ENCODE measurements around the gene HECTD1. TPM values are rescaled to one million over a fixed set of nuclear protein-coding genes. Genes with fewer than 3 reads are reported as not detected.

Gene HECTD1
- total and polyA plus RNA-seq, 9 of the 15 experiments (the other 6 are each of a cell fraction or from before 2014, with no cell fraction given), result 27.9 to 111 (median 78.1) TPM

GRCh38 chr14:31239741-31240140 is 32.1 kb upstream of the HECTD1 start (continued):
- TF ChIP-seq, protein P1, sequence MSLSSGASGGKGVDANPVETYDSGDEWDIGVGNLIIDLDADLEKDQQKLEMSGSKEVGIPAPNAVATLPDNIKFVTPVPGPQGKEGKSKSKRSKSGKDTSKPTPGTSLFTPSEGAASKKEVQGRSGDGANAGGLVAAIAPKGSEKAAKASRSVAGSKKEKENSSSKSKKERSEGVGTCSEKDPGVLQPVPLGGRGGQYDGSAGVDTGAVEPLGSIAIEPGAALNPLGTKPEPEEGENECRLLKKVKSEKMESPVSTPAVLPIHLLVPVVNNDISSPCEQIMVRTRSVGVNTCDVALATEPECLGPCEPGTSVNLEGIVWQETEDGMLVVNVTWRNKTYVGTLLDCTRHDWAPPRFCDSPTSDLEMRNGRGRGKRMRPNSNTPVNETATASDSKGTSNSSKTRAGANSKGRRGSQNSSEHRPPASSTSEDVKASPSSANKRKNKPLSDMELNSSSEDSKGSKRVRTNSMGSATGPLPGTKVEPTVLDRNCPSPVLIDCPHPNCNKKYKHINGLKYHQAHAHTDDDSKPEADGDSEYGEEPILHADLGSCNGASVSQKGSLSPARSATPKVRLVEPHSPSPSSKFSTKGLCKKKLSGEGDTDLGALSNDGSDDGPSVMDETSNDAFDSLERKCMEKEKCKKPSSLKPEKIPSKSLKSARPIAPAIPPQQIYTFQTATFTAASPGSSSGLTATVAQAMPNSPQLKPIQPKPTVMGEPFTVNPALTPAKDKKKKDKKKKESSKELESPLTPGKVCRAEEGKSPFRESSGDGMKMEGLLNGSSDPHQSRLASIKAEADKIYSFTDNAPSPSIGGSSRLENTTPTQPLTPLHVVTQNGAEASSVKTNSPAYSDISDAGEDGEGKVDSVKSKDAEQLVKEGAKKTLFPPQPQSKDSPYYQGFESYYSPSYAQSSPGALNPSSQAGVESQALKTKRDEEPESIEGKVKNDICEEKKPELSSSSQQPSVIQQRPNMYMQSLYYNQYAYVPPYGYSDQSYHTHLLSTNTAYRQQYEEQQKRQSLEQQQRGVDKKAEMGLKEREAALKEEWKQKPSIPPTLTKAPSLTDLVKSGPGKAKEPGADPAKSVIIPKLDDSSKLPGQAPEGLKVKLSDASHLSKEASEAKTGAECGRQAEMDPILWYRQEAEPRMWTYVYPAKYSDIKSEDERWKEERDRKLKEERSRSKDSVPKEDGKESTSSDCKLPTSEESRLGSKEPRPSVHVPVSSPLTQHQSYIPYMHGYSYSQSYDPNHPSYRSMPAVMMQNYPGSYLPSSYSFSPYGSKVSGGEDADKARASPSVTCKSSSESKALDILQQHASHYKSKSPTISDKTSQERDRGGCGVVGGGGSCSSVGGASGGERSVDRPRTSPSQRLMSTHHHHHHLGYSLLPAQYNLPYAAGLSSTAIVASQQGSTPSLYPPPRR (CRISPR knock-in tag; IDR thresholded peaks at IDR 0.05; ENCODE audit: borderline replicate concordance), result no peak
- TF ChIP-seq ZNF41 (CRISPR knock-in tag; conservative IDR thresholded peaks at IDR 0.05) (no peak), ZNF253 (CRISPR knock-in tag; conservative IDR thresholded peaks at IDR 0.05) (no peak), ELF4 (CRISPR knock-in tag; IDR thresholded peaks at IDR 0.05) (no peak), SRF (CRISPR knock-in tag; IDR thresholded peaks at IDR 0.05) (no peak), ZC3H8 (IDR thresholded peaks at IDR 0.05) (no peak), HMGN3 (IDR thresholded peaks at IDR 0.05; ENCODE audit: borderline replicate concordance, extremely low read depth, insufficient read length, low read depth, low read length) (no peak), ZBTB1 (CRISPR knock-in tag; IDR thresholded peaks at IDR 0.05; ENCODE audit: borderline replicate concordance, low read depth) (no peak), MTF1 (CRISPR knock-in tag; IDR thresholded peaks at IDR 0.05; ENCODE audit: borderline replicate concordance) (no peak), BHLHE40 (IDR thresholded peaks at IDR 0.05; ENCODE audit: low read length) (no peak), POLR2B (IDR thresholded peaks at IDR 0.05; ENCODE audit: low read depth, partially characterized antibody) (peak; percentile 19), RFX7 (CRISPR knock-in tag; IDR thresholded peaks at IDR 0.05) (no peak), SRSF9 (IDR thresholded peaks at IDR 0.05; ENCODE audit: borderline replicate concordance, low read depth, low read length) (no peak), ZNF324 (CRISPR knock-in tag; IDR thresholded peaks at IDR 0.05) (no peak), SRSF3 (IDR thresholded peaks at IDR 0.05; ENCODE audit: insufficient read depth, low read length) (no peak)
- TF ChIP-seq, protein P2, sequence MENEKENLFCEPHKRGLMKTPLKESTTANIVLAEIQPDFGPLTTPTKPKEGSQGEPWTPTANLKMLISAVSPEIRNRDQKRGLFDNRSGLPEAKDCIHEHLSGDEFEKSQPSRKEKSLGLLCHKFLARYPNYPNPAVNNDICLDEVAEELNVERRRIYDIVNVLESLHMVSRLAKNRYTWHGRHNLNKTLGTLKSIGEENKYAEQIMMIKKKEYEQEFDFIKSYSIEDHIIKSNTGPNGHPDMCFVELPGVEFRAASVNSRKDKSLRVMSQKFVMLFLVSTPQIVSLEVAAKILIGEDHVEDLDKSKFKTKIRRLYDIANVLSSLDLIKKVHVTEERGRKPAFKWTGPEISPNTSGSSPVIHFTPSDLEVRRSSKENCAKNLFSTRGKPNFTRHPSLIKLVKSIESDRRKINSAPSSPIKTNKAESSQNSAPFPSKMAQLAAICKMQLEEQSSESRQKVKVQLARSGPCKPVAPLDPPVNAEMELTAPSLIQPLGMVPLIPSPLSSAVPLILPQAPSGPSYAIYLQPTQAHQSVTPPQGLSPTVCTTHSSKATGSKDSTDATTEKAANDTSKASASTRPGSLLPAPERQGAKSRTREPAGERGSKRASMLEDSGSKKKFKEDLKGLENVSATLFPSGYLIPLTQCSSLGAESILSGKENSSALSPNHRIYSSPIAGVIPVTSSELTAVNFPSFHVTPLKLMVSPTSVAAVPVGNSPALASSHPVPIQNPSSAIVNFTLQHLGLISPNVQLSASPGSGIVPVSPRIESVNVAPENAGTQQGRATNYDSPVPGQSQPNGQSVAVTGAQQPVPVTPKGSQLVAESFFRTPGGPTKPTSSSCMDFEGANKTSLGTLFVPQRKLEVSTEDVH (IDR thresholded peaks at IDR 0.05; ENCODE audit: low read depth, partially characterized antibody), result no peak

Data from K562 (cell line).